Peyer's patch (tissue), 4 donors: ENCODE results near the gene PA2G4. TPM values are rescaled to one million over a fixed set of nuclear protein-coding genes. Genes with fewer than 3 reads are reported as not detected.
"Not testable (repeated sequence)": the region's sequence is repeated elsewhere in the genome, so short reads cannot be mapped to it uniquely, and the experiment has no call there.

Source experiments
- DNase-seq, 3 donors: peaks; one replicate each; pipeline ENCODE4 v3.0.0-alpha.2; 2017 to 2019
- H3K27ac ChIP-seq, 4 donors: fragments of 200-600 bp; sonication (generic); one replicate each; pipeline ENCODE4 v1.5.1; 2016 to 2019
- H3K27me3 ChIP-seq, 2 donors: fragments of 200-600 bp; sonication (generic); one replicate each; pipeline ENCODE4 v1.5.1; 2019
- H3K36me3 ChIP-seq, 3 donors: fragments of 200-600 bp; sonication (generic); one replicate each; pipeline ENCODE4 v1.5.1; 2016 to 2019
- H3K4me1 ChIP-seq, 4 donors: fragments of 200-600 bp; sonication (generic); one replicate each; pipeline ENCODE4 v1.5.1; 2016 to 2019
- H3K4me3 ChIP-seq, 4 donors: fragments of 200-600 bp; sonication (generic); 1 replicate in 3 of 4; 2 replicates in 1 of 4; pipeline ENCODE4 v1.5.1; 2016 to 2019; ENCODE audit warnings: mild to moderate bottlenecking in 1 of 4
- H3K9me3 ChIP-seq, 4 donors: fragments of 200-600 bp; sonication (generic); one replicate each; pipeline ENCODE4 v1.5.1; 2016 to 2019; ENCODE audit warnings: mild to moderate bottlenecking in 1 of 4
- CTCF ChIP-seq, 6 experiments: fragments of 450-650 bp in 4 of 6; fragments of 200-600 bp in 2 of 6; sonication (generic) in 1 of 6; IDR thresholded peaks; one replicate each; pipeline ENCODE4 v1.5.1; 2017 to 2019; ENCODE audit warnings: antibody characterized with exemption in 6 of 6, mild to moderate bottlenecking in 3 of 6, moderate library complexity in 1 of 6
- POLR2A ChIP-seq, 2 donors: fragments of 450-650 bp; IDR thresholded peaks; one replicate each; pipeline ENCODE4 v1.5.1; 2017; ENCODE audit warnings: antibody characterized with exemption in 2 of 2, mild to moderate bottlenecking in 2 of 2, moderate library complexity in 2 of 2
- total RNA-seq, 4 donors: library from RNA; depleted of rRNA; stranded (reverse); fragments of >200 nt; gene quantifications; one replicate each; pipeline ENCODE4 v1.1.0, GENCODE V29; 2016

Gene PA2G4
- total RNA-seq, 4 donors from 2014 or later = 34.3 to 221 (median 48.7) TPM

- Histone ChIP-seq H3K27ac (no peak overlapping the region), H3K36me3 (peaks cover 0 to 56% (median 5%) of the 10 kb centered on the region in 3 donors), H3K4me1 (peaks cover 0 to 17% (median 8%) of the 10 kb centered on the region in 4 donors), H3K27me3 (no peaks in the 10 kb centered on the region), H3K4me3 (no peak overlapping the region), H3K9me3 (no peaks in the 10 kb centered on the region)
- TF ChIP-seq POLR2A (IDR thresholded peaks at IDR 0.05) (no peak), CTCF (IDR thresholded peaks at IDR 0.05) (no peak)
- DNase-seq = no peak
These were observed 2.9 kb downstream of the PA2G4 start for GRCh38 chr12:56107242-56107641.

DNA sequence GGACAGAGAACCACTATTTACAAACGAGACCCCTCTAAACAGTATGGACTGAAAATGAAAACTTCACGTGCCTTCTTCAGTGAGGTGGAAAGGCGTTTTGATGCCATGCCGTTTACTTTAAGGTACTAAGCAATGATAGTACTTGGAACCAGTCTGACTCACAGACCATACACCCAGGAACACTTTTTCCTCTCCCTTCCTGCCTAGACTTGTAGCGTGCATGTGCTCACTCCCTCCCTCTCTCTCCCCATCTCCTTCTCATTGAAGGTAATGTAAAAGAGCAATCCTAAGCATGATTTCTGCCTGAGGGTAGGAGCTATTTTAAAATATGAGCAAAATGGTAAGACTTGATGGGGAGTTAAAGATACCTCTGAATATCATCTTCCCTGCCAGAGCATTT lies 6.2 kb downstream of the PA2G4 start:
- Histone ChIP-seq H3K27me3 (no peaks in the 10 kb centered on the region), H3K36me3 (peaks cover 0 to 70% (median 5%) of the 10 kb centered on the region in 3 donors), H3K27ac (no peak overlapping the region), H3K9me3 (no peaks in the 10 kb centered on the region), H3K4me3 (no peak overlapping the region), H3K4me1 (peaks cover 0 to 12% (median 2%) of the 10 kb centered on the region in 4 donors)
- DNase-seq = no peak
- TF ChIP-seq POLR2A (IDR thresholded peaks at IDR 0.05) = no peak
- no peak for TF ChIP-seq CTCF (IDR thresholded peaks at IDR 0.05)

DNA sequence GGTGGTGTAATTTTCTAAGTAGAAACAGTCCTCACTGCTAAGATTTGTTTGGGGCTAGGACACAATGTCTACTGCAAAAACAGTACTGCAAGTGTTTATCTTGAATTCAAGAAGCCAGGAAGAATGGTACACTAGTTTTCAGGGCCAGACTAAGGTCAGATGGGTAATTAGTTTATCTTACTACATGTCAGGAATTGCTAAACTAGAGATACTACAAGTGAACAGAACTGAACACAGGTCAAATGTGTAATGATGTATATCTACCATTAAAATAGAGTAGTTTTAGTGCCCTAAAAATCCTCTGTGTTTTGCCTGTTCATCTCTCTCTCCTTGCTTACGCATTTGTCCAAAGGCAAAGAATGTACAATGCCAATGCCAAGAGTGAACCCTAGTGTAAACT lies 9.7 kb downstream of the PA2G4 start:
- TF ChIP-seq POLR2A (IDR thresholded peaks at IDR 0.05) (no peak), CTCF (IDR thresholded peaks at IDR 0.05) (no peak)
- Histone ChIP-seq H3K4me3 (no peak overlapping the region), H3K4me1 (peaks cover 0 to 6% (median 2%) of the 10 kb centered on the region in 4 donors), H3K9me3 (no peaks in the 10 kb centered on the region), H3K27me3 (no peaks in the 10 kb centered on the region), H3K36me3 (peaks cover 0 to 46% (median 5%) of the 10 kb centered on the region in 3 donors), H3K27ac (no peak overlapping the region)
- no peak for DNase-seq

DNA sequence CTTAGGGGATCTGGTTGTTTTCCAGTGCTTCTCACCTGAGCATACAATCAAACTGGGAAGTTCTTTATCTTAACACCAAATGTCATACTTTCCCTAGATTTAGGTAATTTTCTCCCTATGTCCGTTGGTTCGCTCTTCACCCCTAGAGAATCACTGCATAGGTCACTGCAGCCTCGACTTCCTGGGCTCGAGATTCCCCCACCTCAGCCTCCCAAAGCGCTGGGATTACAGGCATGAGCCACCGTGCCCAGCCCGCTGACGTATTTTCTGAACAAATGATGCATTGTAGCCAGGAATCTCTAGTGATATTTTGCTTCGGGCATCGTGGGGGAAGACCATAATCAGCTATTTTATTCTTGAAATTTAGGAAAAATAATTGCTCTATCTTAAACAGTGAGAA lies 11.0 kb downstream of the PA2G4 start:
- TF ChIP-seq CTCF (IDR thresholded peaks at IDR 0.05) (no peak), POLR2A (IDR thresholded peaks at IDR 0.05) (no peak)
- H3K36me3 ChIP-seq = peaks cover 0 to 34% (median 5%) of the 10 kb centered on the region in 3 donors
- H3K9me3 ChIP-seq = no peaks in the 10 kb centered on the region
- peaks cover 3 to 18% (median 4%) of the 10 kb centered on the region in 4 donors for H3K4me1 ChIP-seq
- peak overlapping the region; percentile 78 to 96 (median 95) for H3K27ac ChIP-seq
- H3K4me3 ChIP-seq = peak overlapping the region in 3 of 4 donors; percentile 59 to 75 (median 69)
- H3K27me3 ChIP-seq = no peaks in the 10 kb centered on the region
- no peak for DNase-seq

DNA sequence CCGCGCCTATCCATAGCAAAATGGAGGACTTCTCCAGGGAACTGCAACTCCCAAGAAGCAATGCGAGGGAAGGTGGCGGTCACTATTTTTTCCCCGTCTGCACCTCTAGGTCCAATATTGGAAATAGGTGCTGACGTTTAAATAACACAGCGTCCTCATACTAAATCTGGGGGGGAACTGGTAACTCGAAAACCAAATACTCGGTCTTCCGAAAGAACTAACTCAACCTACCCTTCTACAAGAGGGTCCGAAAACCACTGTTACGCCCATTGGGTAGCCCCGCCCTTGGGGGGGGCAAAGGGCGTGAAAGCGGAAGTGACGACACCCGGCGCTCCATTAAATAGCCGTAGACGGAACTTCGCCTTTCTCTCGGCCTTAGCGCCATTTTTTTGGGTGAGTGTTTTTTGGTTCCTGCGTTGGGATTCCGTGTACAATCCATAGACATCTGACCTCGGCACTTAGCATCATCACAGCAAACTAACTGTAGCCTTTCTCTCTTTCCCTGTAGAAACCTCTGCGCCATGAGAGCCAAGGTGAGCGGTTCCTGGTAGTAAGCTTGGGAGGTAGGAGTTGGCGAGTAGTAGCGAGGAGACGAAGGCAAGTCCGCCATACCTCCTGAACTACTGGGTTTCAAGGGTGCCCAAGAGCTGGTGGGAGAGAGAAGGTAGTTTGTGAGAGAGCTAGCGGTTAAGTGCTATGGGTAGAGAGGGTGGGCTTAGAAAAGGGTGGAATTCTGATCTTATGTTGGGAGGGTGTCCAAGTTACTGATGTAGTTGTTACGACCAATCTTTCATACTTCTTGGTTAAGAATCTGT lies 12.1 kb downstream of the PA2G4 start, which contains the start of gene RPL41:
TSS of gene RPL41 (plus strand) at position 367 of the 815 bp plus-strand sequence.
- TF ChIP-seq CTCF (IDR thresholded peaks at IDR 0.05) (peak in 3 of 6 experiments; percentile 19 to 22 (median 21)), POLR2A (IDR thresholded peaks at IDR 0.05) (peak; percentile 88 to 96)
- Histone ChIP-seq H3K27me3 (no peaks in the 10 kb centered on the region), H3K9me3 (no peaks in the 10 kb centered on the region), H3K4me1 (peaks cover 3 to 18% (median 4%) of the 10 kb centered on the region in 4 donors), H3K4me3 (peak within 1 kb of the TSS; percentile 56 to 75 (median 64)), H3K27ac (peak within 1 kb of the TSS; percentile 94 to 96 (median 95)), H3K36me3 (peaks cover 0 to 34% (median under 1%) of the 10 kb centered on the region in 3 donors)
- peak; percentile 95 to 99 (median 96) for DNase-seq

- Histone ChIP-seq H3K4me3 (peak overlapping the region; percentile 56 to 75 (median 64)), H3K27ac (peak overlapping the region; percentile 94 to 96 (median 95)), H3K36me3 (peaks cover 0 to 34% (median 0%) of the 10 kb centered on the region in 3 donors), H3K4me1 (peaks cover 3 to 18% (median 4%) of the 10 kb centered on the region in 4 donors)
- not testable (repeated sequence) for H3K9me3 ChIP-seq, H3K27me3 ChIP-seq, DNase-seq
These were observed 12.8 kb downstream of the PA2G4 start for GRCh38 chr12:56117082-56117706.
